Fibroblast of the conjunctiva (primary cell): Measurements from ENCODE around the gene FGD6.
A peak's percentile ranks its signal among the peaks of the same experiment; 100 is the strongest.
"Not testable (repeated sequence)": the region's sequence is repeated elsewhere in the genome, so short reads cannot be mapped to it uniquely, and the experiment has no call there.

Experiments
- DNase-seq: peaks from one replicate; pipeline ENCODE4 v3.0.0-alpha.2; 2010; ENCODE audit warnings: low read depth

FGD6 gene

GRCh38 chr12:95217377-95218149 is at the start of gene FGD6, which contains the start of gene VEZT:
TSS of gene FGD6 (minus strand) at chr12:95217467. CDS start at chr12:95217240, 227 bp downstream.
TSS of gene VEZT (plus strand) at chr12:95217807. CDS start at chr12:95217851, 44 bp downstream.
- peak; percentile 99 for DNase-seq

GRCh38 chr12:95266254-95266653 is 49.0 kb upstream of the FGD6 start:
- no peak for DNase-seq

- no peak for DNase-seq
These were observed 48.5 kb upstream of the FGD6 start for GRCh38 chr12:95265765-95266164.

DNA sequence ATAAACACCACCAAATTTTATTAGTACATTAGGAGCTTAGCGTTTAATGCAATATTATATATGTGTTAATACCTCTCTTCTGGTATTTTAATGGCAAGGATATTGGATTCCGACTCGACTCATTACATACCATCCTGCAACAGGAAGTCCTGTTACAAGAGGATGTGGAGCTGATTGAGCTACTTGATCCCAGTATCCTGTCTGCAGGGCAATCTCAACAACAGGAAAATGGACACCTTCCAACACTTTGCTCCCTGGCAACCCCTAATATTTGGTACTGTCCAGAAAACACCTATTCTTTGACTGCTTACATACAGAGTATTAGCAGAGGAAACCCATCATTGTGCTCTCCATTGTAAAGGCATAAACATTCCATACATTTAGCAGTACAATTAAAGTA is 45.5 kb upstream of the FGD6 start:
- DNase-seq: no peak

DNA sequence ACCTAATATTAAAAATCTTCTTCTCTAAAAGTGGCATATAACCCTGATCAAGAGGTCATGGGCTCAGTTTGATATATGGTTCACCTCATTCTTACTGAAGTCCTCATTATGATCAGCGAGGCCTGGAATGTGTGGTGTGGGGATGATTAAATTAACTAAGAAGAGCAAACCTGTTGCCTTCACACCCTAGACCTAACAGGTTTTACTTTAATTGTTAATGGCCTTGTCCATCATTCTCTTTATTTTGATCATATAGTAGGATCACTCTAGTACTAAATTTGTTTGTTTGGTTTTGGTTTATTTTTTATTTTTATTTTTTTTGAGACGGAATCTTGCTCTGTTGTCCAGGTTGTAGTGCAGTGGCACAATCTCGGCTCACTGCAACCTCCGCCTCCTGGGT is 43.8 kb upstream of the FGD6 start:
- DNase-seq: no peak

DNA sequence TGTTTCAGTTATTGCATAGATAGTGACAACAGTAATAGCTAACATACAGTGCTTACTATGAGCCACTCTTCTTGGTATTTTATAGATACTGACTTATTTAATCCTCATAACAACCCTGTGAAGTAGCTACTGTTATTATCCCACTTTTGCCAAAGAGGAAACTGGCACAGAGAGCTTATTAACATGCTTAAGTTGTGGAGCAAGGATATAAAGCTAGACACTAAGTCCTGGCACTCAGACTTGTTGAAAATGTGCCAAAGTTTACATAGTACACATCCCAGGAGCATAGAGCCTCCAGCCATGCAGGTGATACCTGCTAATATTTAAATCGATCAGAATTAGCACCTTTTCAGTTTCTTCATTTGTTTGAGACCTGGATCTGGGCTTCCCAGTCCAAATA is 42.1 kb upstream of the FGD6 start:
- no peak for DNase-seq

- no peak for DNase-seq
These were observed 41.5 kb upstream of the FGD6 start for GRCh38 chr12:95258803-95259202.

DNA sequence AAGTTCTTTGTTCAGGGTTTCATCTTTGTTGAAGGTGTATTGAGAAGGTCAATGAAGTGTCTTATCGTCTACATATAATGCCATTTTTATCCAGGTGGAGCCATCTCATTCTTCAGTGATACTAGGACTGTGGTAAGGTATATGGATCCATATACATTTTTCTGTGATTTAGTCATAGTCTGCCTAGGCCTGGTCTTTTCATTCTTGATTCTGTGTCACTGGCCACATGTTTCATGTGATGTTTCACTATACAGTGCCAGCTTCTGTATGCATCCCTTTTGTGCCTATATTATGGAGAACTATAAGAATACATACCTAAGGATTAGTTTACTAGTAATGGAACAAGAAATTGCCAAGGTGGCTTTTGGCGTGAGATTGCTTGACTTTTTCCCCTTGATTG is 40.9 kb upstream of the FGD6 start:
- DNase-seq: no peak

GRCh38 chr12:95257541-95257940 is 40.3 kb upstream of the FGD6 start:
- no peak for DNase-seq

- no peak for DNase-seq
These were observed 36.1 kb upstream of the FGD6 start for GRCh38 chr12:95253386-95253785.

GRCh38 chr12:95248604-95249360 is 31.5 kb upstream of the FGD6 start:
- no peak for DNase-seq

GRCh38 chr12:95248095-95248494 is 30.8 kb upstream of the FGD6 start:
- DNase-seq: no peak

DNA sequence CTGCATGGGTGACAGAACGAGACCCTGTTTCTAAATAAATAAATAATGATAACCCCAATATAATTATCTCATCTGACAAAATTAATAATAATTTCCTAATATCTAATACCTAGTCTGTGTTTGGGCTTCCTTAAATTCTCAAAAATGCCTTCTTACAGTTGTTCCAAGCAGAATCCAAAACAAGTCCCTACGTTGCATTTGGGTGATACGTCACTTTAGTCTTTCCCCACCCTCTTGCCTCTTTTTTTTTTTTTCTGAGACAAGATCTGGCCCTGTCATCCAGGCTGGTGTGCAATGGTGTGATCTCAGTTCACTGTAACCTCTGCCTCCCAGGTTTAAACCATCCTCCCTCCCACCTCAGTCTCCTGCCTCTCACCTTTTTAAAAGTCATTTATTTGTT is 27.1 kb upstream of the FGD6 start:
- no peak for DNase-seq

DNA sequence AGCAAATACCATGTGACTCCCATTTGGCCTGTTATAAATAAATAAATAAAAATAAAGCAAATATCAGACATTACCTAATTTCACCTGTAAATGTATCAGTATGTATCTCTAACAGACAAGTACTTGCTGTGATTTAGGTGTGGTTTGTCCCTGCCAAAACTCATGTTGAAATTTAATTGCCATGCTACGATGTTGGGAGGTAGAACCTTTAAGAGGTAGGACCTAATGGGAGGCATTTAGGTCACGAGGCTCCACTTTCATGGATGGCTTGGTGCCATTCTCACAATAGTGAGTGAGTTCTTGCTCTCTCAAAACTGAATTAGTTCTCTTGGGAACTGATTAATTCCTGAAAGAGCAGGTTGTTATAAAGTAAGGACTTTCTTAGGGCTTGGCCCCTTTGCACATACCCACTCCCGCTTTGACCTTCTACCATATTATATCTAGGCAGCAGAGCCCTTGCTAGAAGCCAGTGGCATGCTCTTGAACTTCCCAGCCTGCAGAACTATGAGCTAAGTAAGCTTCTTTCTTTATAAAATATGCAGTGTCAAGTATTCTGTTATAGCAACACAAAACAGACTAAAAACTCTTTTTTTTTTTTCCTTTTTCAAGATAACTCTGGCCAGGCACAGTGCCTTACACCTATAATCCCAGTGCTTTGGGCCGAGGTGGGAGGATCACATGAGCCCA is 26.4 kb upstream of the FGD6 start:
- no peak for DNase-seq

- no peak for DNase-seq
These were observed 24.7 kb upstream of the FGD6 start for GRCh38 chr12:95241761-95242506.

GRCh38 chr12:95241138-95241537 is 23.9 kb upstream of the FGD6 start:
- DNase-seq: not testable (repeated sequence)

DNA sequence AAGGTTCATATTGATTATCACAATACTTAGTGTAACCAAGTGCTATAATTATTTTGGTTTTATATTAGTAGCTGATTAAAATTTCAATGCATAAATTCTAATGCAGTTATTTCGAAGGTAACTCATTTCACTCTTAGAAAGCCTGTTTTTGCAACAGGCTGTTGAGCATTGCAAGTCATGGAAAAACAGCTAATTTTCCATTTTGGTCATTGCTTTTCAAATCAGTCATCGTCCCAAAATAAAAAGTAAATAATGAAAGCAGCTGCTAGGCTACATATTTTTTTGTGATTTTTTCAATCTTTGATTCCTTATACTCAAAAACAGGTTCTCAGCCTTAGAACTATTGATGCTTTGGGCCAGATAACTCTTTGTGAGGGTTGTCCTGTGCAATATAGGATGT is 23.3 kb upstream of the FGD6 start:
- no peak for DNase-seq

DNA sequence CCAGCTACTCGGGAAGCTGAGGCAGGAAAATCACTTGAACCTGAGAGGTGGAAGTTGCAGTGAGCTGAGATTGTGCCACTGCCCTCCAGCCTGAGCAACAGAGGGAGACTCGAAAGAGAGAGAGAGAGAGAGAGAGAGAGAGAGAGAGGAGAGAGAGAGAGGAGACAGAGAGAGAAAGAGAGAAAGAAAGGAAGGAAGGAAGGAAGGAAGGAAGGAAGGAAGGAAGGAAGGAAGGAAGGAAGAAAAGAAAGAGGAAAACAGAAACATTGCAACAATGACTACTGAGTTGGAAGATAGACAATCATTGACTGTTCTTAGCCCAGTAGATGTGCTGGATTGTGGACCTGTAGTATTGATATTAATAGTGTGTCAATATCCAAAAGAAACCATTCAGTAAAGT is 22.6 kb upstream of the FGD6 start:
- not testable (repeated sequence) for DNase-seq

DNA sequence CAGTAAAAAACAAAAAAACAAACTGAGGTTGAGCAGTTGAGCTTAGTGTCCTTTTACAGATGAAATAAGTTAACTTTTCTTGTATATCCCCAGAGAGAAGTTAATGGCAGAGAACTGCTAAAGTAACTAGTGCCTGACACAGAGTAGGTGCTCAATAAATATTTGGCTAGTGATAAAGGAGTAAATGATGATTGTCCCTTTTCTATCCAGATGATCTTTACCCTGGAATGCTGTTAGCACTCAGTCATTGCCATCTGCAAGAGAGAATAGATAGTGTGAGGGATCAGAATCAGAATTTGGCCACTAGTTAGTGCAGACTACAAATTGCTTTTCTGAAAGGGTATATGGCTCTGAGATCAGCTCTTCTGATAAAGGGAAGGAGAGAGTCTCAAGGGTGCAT is 21.9 kb upstream of the FGD6 start:
- DNase-seq: no peak

DNA sequence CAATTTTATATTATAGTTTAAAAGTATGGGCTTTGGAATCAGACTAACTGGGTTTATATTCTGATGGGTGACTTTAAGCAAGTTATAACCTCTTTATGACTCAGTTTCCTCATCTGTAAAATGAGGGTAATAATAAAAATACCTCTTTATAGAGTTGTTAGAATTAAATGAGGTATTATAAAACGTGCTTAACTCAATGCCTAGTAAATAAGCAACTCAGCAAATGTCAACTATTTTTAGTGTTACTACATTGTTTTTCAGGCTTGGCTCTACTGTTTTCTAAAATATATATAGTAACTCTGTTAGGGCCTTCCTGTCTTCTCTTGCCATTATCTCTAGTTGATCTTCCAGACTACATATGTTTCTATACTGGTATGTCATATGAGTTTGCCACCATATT is 20.9 kb upstream of the FGD6 start:
- DNase-seq: no peak

GRCh38 chr12:95237315-95237714 is 20.0 kb upstream of the FGD6 start:
- DNase-seq: no peak

DNA sequence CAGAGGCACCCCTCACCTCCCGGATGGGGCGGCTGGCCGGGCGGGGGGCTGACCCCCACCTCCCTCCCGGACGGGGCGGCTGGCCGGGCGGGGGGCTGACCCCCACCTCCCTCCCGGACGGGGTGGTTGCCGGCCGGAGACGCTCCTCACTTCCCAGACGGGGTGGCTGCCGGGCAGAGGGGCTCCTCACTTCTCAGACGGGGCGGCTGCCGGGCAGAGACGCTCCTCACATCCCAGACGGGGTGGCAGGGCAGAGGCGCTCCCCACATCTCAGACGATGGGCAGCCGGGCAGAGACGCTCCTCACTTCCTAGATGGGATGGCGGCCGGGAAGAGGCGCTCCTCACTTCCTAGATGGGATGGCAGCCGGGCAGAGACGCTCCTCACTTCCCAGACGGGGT is 18.4 kb upstream of the FGD6 start:
- not testable (repeated sequence) for DNase-seq
